Progenitor cell of endocrine pancreas (in vitro differentiated cells): ENCODE measurements around the gene ADAMTS10. TPM values are rescaled to one million over a fixed set of nuclear protein-coding genes. Genes with fewer than 3 reads are reported as not detected.

ENCODE experiments used
- DNase-seq: peaks from one replicate; pipeline ENCODE4 v3.0.0; 2021; ENCODE audit warnings: low spot score; ENCODE audit not compliant: unreplicated experiment
- H3K27ac Mint-ChIP-seq: 2 replicates; pipeline ENCODE4 v1.8.0; 2021; ENCODE audit warnings: mild to moderate bottlenecking, moderate library complexity, mixed read lengths
- H3K27me3 Mint-ChIP-seq: 2 replicates; pipeline ENCODE4 v1.8.0; 2021; ENCODE audit warnings: mixed read lengths
- H3K36me3 Mint-ChIP-seq: 2 replicates; pipeline ENCODE4 v1.8.0; 2022; ENCODE audit warnings: mixed read lengths; ENCODE audit not compliant: insufficient read depth
- H3K4me1 Mint-ChIP-seq: 2 replicates; pipeline ENCODE4 v1.8.0; 2021; ENCODE audit warnings: low read depth, mixed read lengths
- H3K4me3 Mint-ChIP-seq: 2 replicates; pipeline ENCODE4 v1.8.0; 2021; ENCODE audit warnings: low read depth, mild to moderate bottlenecking, moderate library complexity, mixed read lengths
- H3K9me3 Mint-ChIP-seq: 2 replicates; pipeline ENCODE4 v1.8.0; 2021; ENCODE audit warnings: low read depth, mixed read lengths
- total RNA-seq: library from RNA; stranded (reverse); gene quantifications from 2 replicates; pipeline ENCODE4 v1.2.1, GENCODE V29; 2021
- TF ChIP-seq, protein P1 (sequence below): fragments of 200-600 bp; sonication (generic); IDR thresholded peaks from one replicate; pipeline ENCODE4 v1.5.0; 2021; ENCODE audit warnings: antibody characterized with exemption, mild to moderate bottlenecking; ENCODE audit not compliant: unreplicated experiment

The ADAMTS10 gene
- total RNA-seq, 1 donor from 2014 or later = 53.0 TPM

DNA sequence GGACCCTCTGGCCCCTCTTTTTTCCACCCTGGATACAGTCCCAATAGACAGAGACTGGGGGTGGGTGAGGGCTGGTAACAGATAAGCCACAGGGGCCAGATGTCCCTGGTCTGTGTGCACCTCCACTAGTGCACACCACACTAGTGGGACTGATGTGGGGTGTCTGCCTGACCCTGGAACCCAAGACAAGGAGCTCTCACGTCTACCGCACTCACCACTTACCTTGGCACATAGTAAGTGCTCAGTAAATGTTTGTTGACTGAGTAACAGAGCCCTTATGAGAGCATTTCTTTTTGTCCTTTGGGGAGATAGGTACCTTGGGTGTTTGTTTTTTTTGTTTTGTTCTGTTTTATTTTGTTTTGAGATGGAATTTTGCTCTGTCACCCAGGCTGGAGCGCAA lies 73.4 kb downstream of the ADAMTS10 start:
- H3K4me1 Mint-ChIP-seq = no peaks in the 10 kb centered on the region
- no peak overlapping the region for H3K4me3 Mint-ChIP-seq
- H3K36me3 Mint-ChIP-seq = peaks cover 2% of the 10 kb centered on the region
- no peaks in the 10 kb centered on the region for H3K9me3 Mint-ChIP-seq
- no peak for DNase-seq
- TF ChIP-seq, protein P1, sequence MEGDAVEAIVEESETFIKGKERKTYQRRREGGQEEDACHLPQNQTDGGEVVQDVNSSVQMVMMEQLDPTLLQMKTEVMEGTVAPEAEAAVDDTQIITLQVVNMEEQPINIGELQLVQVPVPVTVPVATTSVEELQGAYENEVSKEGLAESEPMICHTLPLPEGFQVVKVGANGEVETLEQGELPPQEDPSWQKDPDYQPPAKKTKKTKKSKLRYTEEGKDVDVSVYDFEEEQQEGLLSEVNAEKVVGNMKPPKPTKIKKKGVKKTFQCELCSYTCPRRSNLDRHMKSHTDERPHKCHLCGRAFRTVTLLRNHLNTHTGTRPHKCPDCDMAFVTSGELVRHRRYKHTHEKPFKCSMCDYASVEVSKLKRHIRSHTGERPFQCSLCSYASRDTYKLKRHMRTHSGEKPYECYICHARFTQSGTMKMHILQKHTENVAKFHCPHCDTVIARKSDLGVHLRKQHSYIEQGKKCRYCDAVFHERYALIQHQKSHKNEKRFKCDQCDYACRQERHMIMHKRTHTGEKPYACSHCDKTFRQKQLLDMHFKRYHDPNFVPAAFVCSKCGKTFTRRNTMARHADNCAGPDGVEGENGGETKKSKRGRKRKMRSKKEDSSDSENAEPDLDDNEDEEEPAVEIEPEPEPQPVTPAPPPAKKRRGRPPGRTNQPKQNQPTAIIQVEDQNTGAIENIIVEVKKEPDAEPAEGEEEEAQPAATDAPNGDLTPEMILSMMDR = no peak
- no peaks in the 10 kb centered on the region for H3K27me3 Mint-ChIP-seq
- no peak overlapping the region for H3K27ac Mint-ChIP-seq

DNA sequence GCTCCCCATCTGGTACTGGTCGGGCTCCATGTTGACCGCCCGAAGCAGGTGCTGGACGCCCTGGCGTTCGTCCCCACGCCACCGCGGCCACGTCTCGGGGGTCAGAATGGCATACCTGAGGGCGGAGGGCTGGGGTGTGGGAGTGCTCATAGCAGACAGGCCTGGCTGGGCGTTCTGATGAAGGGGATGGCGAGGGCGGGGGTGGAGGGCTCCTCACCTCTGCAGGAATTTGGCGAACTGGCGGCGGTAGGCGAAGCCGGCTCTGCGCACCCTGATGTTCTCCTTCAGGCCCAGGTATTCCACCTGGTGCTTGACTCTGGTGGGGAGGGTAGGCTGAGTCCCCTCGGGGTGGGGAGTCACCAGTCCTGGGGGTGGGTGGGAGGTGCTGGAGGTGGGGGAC lies 74.2 kb downstream of the ADAMTS10 start:
- TF ChIP-seq, protein P1 = no peak
- Mint-ChIP-seq H3K4me1 (no peaks in the 10 kb centered on the region), H3K27me3 (no peaks in the 10 kb centered on the region), H3K36me3 (peaks cover 2% of the 10 kb centered on the region), H3K9me3 (no peaks in the 10 kb centered on the region), H3K4me3 (no peak overlapping the region), H3K27ac (no peak overlapping the region)
- DNase-seq = no peak

DNA sequence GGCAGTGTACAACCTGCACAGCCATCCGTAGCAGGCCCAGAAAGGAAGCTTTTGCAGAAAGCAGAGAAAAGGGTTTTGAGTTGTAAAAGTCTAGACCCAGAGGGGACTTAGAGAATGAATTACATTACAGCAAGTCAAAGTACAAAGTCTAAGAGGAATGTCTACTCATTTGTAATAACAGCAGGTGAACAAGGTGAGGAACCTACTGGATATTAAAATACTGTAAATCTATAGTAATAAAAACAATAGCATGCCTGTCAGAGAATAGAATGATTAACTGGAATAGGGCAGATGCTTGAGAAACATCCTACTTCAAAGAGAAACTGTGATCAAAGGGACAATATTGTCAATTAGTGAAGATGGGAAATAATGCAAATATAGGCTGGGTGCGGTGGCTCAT lies 78.3 kb downstream of the ADAMTS10 start:
- TF ChIP-seq, protein P1 = no peak
- DNase-seq = no peak
- no peak overlapping the region for H3K4me3 Mint-ChIP-seq
- no peak overlapping the region for H3K27ac Mint-ChIP-seq
- H3K4me1 Mint-ChIP-seq = peaks cover 5% of the 10 kb centered on the region
- H3K36me3 Mint-ChIP-seq = peaks cover 13% of the 10 kb centered on the region
- H3K9me3 Mint-ChIP-seq = no peaks in the 10 kb centered on the region
- H3K27me3 Mint-ChIP-seq = no peaks in the 10 kb centered on the region

DNA sequence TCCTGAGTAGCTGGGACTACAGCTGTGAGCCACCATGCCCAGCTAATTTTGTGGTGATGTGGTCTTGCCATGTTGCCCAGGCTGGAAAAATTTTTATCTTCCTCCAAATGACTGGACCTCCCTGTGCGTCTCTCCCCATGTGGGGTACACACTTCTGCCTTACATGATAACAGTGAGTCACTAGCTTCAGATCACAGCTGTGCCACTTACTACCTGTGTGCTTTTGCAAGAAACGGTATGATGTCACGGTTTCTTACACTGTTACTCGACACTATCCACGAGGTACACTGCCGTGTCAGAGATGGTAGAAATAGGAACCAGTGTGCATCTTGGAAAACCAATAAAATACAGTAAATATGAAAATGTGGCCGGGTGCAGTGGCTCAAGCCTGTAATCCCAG lies 79.0 kb downstream of the ADAMTS10 start:
- H3K27me3 Mint-ChIP-seq = no peaks in the 10 kb centered on the region

More for the DNA sequence above, 79.0 kb downstream of the ADAMTS10 start:
- H3K4me3 Mint-ChIP-seq = no peak overlapping the region
- no peak overlapping the region for H3K27ac Mint-ChIP-seq
- peaks cover 15% of the 10 kb centered on the region for H3K36me3 Mint-ChIP-seq
- no peak for DNase-seq
- H3K9me3 Mint-ChIP-seq = no peaks in the 10 kb centered on the region
- TF ChIP-seq, protein P1 = no peak
- peaks cover 10% of the 10 kb centered on the region for H3K4me1 Mint-ChIP-seq

Other genes starting within 250 kb of the ADAMTS10 start
- gene ANGPTL4, start 246.6 kb downstream of the ADAMTS10 start, total RNA-seq = 0.77 and 1.1 TPM in 2 replicates
- 180 and 191 TPM in 2 replicates for gene RAB11B, start 220.4 kb downstream of the ADAMTS10 start, total RNA-seq
- 21.3 and 23.0 TPM in 2 replicates for gene MARCHF2, start 197.4 kb downstream of the ADAMTS10 start, total RNA-seq
- 320 and 333 TPM in 2 replicates for gene HNRNPM, start 165.7 kb downstream of the ADAMTS10 start, total RNA-seq
- gene PRAM1, start 108.1 kb downstream of the ADAMTS10 start, total RNA-seq = 0.89 and 1.3 TPM in 2 replicates
- gene ZNF414, start 96.5 kb downstream of the ADAMTS10 start, total RNA-seq = 31.5 and 37.7 TPM in 2 replicates
- 0.16 and 0.55 TPM in 2 replicates for gene MYO1F, start 33.3 kb downstream of the ADAMTS10 start, total RNA-seq
- not detected in 2 replicates for gene NFILZ, start 19.9 kb upstream of the ADAMTS10 start, total RNA-seq
- gene ACTL9, start 88.1 kb upstream of the ADAMTS10 start, total RNA-seq = not detected in 2 replicates
- not detected in 2 replicates for gene OR2Z1, start 110.9 kb upstream of the ADAMTS10 start, total RNA-seq
- gene ZNF558, start 221.6 kb upstream of the ADAMTS10 start, total RNA-seq = 52.6 and 54.0 TPM in 2 replicates
- not detected in 2 replicates for gene MBD3L1, start 221.7 kb upstream of the ADAMTS10 start, total RNA-seq